ENCODE results near the gene CRIM1. TPM values are rescaled to one million over a fixed set of nuclear protein-coding genes. Genes with fewer than 3 reads are reported as not detected.

Gene CRIM1
- polyA plus RNA-seq, 1 donor, result 21.1 TPM

DNA sequence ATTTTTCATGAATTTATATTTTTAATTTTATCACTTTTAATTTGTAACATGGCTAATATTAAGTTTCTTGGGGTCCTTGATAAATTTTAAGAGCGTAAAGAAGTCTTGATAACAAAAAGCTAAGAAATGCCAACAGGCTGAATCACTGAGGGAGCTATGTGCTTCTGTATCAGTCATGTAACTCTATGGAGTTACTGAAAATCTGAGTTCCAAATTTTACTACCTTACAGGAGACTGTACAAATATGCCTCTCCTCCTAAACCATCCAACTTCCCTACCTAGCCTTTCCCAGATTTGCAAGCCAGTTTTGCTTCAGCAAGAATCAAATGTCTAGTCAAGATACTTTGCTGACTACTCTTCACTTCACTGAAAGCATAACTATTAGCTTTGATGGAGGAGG lies 206.7 kb downstream of the CRIM1 start:
- no peak for DNase-seq

DNA sequence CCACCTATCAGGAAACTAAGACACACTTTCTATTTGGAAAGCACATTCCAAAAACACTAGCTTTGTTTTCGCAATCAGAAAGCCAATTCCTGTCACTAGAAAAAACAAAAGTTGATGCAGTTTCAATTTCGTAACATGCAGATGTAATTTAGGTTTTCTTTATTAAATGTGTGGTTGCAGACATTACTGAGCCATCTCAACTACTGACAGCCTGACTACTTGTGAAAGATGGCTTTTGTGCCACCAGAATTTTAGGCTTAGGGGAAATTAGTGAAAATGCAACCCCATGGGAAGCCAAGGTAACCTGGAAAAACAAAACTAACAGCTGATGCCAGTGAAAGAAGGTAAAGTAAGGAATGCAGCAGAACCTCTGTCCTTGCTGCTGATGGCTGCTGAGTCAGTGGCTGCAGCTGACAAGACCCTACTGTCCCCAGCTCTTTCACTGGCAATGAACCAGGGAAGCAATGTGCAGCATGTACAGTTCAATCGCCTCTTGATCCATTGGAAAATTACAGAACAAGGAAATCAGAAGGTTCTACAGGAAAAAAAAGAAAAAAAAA lies 207.5 kb downstream of the CRIM1 start:
- no peak for DNase-seq

DNA sequence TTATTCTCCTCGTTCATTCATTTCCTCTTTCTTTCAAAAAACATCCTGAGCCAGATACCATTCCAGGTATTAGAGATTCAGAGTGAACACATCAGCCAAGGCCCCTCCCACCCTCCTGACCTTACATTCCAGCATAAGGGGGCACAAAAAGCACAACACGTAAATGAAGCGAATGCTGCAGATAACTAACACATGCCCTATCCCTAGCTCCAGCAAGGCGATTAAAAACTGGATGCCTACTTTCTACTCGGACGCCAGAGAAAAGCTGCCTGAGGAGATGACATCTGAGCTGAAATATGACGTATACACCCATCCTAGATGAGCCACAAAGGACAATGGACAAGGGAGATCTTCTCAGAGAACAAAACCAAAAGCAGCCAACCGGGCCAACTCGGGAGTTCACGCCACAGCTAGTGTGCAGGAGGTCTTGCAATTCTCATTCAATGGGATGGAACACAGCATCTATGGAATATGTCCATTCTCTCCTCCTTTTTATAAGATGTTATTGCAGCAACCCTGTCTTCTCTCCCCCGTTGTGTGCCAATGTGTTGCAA lies 208.9 kb downstream of the CRIM1 start:
- no peak for DNase-seq

DNA sequence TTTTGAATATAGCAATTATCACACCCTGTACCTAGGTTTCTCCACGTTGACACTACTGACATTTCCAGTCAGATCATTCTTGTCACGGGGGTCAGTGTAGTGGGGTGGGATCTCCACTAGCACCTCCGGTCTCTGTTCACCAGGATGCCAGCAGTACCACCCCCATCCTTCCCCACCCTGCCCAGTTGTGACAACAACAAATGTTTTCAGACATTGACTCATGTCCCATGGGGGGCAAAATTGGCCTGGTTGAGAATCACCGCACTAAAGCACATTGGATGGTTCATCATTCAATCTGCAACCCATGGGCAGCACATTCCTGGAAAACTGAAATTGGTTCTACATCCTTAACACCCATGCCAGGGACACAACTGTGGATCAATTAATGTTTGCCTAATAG lies 210.1 kb downstream of the CRIM1 start:
- no peak for DNase-seq

DNA sequence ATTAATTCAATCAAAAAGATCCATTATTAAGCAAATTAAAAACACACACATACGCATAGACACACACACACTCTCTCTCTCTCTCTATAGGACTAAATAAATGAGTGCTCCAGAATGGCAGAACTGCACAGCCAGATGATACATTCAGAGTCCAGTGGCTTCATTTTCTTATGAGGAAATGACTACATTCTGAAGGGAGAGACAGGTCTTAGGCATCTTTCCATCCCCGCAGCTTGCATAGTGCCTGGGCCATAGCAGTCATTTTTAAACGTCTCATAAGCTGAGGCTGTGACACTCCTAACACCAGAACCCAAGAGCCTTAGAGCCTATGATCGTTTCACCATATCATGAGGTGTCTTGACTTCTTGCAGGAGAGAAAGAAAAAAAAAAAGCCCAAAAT lies 211.3 kb downstream of the CRIM1 start:
- no peak for DNase-seq

DNA sequence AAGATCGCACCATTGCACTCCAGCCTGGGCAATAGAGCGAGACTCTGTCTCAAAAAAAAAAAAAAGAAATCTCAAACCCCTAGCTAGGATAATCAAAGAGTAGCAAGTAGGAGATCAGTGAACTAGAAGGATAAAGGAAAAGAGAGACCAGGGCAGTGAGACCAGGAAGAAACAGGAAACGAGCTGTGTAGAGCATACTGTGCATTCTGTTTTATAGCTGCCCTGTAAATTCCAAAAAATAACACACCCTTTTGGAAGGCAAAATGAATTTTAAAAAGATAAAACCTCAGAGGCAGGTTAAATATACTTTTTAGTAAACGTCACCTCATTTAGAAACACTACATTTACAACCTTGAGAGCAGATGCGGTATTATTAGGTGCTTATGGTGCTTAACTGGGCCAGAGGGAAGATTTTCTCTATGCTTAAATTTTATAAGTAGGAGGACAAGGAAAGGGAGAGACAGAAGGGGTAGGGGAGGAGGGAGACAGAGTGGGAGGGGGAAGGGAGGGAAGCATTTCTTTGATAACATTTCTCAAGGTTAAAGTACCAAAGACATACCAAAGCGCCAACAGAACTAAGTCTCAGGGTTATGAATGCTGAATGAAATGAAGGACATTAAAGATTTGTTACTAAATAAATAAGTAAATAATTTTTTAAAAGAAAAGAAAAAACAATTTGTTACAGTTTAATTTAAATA lies 212.3 kb downstream of the CRIM1 start:
- DNase-seq, result no peak

DNA sequence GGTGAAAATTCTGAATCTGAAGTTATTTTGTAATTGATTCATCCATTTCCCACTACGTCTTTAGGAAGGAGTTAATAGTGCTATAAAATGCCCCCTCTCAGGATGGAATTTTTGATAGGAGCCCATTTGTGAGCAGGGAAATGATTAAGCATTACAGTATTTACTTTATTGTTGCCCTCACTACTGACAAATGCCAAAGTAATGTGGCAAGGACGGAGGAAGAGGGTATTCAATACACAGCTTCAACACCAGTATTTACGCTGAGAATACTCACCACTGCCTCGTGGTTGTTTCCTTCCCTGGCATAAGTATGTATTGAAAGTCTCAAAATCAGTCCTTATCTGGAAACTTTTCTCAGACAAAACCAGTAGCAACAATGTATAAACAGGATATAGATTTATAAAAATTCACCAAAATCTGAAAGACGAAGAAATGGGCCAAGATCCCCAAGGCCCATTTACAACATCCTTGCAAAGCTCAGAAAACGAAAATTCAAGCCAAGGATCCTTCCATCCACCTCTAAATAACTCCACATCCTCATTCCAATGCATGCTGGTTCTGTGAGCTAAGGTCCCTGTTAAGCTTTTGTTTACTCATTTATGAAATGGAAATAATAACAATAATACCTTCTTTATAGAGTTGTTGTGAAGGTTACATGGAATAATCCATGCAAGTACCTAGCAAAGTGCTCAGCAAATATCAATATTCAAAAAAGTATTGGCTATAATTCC lies 213.1 kb downstream of the CRIM1 start:
- no peak for DNase-seq

DNA sequence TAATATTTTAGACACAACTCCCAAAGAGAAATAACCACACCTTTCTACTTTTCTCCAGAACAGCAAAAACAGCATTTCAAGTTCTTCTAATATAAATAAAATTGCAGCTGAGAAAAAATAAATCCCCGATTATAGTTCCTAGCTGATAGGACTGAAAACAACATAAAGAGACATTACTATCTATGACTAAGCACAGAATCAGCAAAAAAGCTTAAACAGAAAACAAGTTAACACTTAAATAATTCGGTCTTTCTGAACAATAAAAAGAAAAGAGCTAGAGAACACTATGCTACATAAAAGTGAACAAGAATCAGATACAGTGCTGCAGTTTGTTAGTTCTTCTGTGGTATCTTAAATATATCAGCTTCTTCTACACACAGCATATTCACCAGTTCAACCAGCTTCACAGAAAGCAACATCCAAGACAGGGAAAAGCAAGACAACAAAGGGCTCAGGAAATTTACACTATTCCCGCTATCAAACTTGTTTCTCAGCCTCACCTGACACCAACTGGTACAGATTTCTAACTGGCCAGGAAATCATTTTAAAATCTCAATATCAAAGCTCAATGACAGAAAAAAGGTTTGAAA lies 213.8 kb downstream of the CRIM1 start:
- DNase-seq, result no peak

DNA sequence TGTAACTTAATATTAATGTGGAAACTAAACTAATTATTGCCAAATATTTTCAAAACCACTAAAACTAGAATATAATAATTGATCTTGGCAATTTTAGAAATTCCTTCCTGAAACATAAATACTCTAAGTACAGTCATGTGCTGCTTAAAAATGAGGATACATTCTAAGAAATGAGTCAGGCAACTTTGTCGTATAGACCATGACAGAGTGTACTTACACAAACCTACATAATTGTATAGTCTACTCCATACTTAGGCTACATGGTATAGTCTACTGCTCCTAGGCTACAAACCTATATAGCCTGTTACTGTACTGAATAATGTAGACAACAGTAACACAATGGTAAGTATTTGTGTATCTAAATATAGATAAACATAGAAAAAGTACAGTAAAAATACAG lies 214.8 kb downstream of the CRIM1 start:
- DNase-seq, result no peak

DNA sequence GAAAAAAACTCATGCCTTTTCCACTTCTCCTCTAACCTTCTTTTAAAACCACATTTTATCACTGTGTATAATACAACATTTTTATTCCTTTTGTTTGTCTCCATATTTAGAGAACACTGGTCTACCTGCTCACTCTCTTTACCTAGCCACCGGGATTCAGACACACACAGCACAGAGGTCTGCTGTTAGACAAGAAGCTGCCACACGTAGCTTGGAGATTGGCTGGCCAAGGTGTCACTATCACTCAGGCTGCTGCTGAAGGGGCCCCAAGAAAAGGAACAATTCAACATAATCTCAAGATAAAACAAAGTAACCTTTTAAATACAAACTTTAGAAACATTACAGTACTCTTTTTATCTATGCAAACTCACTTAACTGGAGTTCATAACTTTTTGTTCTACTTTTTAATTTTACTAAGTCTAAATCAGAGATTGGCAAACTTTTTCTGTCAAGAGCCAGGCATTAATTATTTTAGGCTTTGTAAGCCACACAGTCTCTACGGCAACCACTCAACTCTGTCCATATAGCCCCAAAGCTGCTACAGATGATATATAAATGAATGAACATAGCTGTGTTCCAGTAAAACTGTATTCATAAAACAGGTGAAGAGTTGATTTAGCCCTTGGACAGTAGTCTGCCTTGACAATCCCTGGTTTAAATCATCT lies 216.6 kb downstream of the CRIM1 start:
- no peak for DNase-seq

DNA sequence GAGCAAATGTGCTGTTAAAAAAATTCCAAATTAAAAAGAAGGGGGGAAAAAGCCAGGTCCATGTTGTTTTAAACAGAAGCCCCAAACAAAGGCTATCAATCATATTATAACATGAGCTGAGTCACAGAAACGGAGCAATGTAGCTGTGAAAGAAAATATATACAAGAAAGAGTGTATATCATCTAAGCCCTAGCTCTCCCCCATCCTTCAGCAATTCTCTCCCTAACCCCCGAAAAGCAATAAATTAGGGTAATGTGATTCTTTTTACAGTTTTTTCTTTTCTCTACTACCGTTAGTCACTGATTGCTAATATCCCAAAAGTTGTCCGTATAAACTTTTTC lies 217.1 kb downstream of the CRIM1 start:
- DNase-seq, result no peak

DNA sequence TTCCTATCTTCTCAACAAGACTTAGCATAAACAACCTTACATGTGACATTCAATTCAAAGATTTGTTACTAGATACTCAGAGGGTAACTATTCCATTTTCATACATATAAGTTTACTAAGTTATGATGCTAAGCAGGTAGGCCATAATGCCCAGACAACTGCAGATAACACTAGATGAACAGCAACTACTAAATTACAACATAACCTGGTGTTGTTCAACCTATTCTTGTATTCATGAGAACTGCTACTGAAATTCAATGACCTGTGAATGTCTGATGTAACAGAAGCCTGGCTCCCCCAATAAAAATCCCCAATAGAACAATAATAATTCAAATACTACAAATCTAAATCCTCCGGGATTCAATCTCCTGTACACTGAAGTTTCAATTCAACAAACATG lies 217.6 kb downstream of the CRIM1 start:
- DNase-seq, result no peak

DNA sequence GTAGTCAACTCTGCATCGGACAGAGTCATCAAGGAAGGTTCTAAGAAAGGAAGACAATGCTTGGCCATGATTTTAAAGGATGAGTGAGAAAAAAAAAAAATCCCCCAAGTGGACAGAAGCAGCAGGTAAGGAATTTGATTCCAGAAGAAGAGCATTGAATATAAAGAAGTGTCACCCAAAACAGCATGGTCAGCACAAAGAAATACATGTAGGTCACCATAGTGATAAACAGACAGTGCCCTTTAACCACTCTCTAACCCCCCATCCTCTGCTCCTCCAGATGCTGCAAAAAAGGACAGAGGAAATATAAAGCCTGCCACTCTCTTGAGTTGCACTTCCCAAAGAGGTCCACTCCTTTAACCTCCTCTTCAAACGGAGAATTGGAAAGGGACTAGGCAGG lies 219.0 kb downstream of the CRIM1 start:
- DNase-seq, result no peak

DNA sequence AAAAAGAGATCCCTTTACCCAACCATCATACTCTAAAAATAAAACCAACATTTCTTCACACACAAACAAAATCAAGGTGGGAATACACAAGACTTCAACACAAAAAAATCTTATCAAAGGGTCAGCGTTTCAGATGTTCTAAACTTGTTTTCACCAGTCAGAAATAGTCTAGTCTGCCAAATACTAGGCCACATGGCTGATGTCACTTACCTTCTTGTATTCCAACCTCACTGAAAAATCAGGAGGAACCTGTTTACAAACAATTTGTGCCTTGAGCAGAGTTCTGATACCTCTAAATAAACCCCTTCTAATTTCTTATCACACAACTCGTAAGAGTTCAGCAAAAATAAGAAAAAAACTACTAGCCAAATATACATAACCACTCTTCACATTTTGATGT lies 222.3 kb downstream of the CRIM1 start:
- no peak for DNase-seq

DNA sequence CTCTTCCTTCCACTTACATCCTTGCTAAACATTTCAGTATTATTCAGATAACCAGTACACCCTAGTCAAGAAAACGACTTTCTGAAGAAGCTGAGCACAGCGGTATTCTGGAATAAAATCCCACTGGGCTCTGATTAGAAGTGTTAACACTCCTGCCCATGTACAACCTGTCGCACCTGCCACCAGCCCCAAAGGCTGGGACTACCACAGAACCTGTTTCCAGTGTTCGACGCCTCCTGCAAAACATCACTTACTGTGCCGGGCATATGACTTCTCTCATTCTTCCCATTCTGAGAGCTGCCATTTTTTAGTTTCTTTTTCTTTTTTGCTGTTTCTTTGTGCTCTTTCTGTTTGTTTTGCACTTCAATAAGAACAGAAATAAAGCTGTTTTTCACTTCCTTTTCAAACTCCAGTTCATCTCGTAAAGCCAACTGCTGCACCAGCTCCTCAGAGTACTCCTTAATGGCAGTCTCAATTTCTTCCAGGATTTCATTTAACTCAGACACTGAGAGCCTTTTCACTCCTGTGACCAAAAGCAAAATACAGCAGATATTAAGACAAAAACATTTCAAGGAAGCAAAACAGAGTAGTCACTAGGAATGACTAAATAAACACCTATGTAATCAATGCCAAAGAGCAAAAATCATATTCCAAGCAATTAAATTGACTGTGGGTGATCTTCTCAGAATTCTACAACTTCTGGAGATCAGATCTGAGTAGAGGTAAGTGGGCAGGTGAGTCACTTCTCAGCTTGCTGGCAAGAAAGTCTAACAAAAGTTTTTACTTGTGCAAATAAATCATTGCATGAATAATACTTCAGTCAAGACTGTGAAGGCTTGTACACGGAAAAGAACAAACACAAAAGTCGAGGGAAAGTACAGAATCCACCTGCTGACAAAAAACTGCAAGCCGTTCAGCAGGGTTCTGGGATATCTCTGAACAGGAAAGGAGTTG lies 223.0 kb downstream of the CRIM1 start:
- DNase-seq, result no peak

DNA sequence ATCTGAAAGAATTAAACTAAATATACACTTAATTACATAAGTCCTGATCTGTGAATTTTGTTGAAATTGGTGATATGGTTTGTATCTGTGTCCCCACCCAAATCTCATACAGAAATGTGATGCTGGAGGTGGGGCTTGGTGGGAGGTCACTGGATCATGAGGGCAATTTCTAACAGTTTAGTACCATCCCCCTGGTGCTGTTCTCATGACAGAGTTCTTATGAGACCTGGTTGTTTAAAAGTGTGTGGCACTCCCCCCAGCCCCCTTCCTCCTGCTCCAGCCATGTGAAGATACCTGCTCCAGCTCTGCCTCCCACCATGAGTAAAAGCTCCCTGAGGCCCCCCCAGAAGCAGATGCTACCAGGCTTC lies 223.7 kb downstream of the CRIM1 start:
- DNase-seq, result no peak

DNA sequence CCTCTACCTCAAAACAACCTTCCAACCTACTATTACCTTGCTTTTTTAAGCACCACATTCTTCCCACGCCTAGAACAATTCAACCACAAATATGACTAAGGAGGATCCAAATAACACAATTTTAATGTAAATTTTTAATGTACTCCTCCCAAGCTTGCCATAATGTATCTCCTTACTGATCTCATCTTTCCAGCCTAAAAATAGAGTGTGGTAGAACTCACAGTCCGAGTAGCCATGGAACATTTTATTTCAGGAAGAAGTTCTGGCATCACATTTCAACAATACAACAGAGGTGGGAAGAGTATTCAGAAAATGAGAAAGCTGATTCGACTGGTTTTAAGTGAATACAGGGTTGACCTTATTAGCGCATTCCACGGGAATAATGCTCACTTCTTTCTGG lies 227.0 kb downstream of the CRIM1 start:
- no peak for DNase-seq

DNA sequence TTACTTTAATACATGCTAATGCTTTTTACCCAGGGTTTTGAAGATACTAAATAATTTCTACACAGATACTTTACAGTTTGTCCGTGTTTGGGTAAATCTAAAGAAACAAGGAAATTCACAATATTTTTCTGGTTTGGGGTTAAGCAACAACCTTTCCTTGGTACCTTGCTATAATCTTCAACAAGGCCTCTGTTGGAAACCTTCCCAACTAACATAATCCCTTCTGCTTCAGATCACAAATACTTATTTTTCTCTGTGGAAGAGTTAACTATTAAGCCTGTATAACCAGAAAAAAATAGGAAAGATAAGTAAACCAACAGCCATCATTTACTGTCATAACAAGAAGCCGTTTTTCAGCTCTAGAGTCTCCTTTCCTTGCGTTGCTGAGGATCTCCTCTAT lies 227.4 kb downstream of the CRIM1 start:
- DNase-seq, result no peak

DNA sequence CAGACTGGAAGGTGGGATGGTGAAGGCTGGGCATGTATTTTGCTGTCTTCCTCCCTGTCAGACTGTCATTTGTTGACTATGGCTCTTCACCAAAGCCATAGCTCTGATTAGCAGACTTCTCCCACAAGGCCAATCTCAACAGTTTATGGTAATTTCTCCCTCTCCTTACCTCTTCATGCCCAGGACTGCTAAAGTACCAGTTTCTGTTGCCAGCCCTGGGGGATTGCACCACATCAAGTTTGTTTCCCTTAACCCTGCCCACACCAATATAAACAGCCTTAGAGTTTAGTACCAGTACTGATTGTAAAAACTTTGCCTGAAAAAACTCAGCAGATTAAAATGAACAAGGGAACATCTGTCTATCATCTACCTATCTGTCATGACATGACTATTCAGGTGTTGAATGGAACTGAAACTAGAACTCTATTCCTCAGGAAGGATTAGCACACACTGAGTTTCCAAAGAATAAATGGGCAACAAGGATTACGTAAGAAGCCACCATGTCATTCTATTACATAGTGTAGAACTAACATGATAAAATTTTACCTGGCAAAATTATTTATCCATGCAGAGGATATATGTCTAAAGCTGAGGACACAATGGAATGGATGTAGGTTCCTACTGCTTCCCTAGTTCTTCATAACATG lies 228.7 kb downstream of the CRIM1 start:
- no peak for DNase-seq

DNA sequence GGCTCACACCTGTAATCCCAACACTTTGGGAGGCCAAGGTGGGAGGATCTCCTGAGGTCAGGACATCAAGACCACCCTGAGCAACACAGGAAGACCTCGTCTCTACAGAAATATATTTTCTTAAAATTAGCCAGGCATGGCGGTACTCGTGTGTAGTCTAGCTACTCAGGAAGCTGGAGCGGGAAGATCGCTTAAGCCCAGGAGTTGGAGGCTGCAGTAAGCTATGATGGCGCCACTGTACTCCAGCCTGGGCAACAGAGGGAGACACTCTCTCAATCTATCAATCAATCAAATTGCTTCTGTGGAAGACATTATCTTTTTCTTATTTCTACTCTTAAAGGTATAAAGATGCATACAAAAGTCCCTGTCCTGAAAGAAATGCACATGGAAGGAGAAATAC lies 231.1 kb downstream of the CRIM1 start:
- no peak for DNase-seq

DNA sequence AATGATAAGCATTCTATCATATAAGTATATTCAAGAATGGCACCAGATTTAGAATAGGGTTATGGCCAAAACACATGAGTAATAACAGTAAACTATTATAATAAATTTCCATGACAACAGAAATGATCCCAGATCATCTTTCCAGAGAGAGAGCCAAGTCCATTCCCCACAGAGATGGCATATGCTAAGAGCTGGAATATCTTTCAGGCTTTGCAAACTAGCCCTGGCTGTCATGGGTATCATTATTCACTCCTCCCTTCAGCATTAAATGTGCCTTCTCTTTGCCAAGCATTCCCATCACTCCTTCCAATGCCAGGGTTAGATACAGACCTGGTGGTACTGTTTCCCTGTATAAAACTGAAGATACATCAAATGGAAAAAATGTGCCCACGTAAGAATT lies 231.5 kb downstream of the CRIM1 start:
- no peak for DNase-seq
